Stomach smooth muscle (tissue), 2 donors: ENCODE data around the gene STAC.

Source experiments
- H3K27ac ChIP-seq: one replicate; pipeline ENCODE4 v1.7.0; 2013; ENCODE audit warnings: mild to moderate bottlenecking, low read length, inconsistent platforms
- H3K27me3 ChIP-seq, 2 donors: one replicate each; pipeline ENCODE4 v1.7.0; 2013; ENCODE audit warnings: low read length in 2 of 2; ENCODE audit not compliant: insufficient read depth in 2 of 2, control insufficient read depth in 1 of 2
- H3K36me3 ChIP-seq, 2 donors: one replicate each; pipeline ENCODE4 v1.7.0; 2013; ENCODE audit warnings: low read length in 2 of 2; ENCODE audit not compliant: control insufficient read depth in 2 of 2, insufficient read depth in 2 of 2
- H3K4me1 ChIP-seq: one replicate; pipeline ENCODE4 v1.7.0; 2013; ENCODE audit warnings: low read length; ENCODE audit not compliant: control insufficient read depth, insufficient read depth
- H3K4me3 ChIP-seq, 2 donors: one replicate each; pipeline ENCODE4 v1.7.0; 2013; ENCODE audit warnings: low read length in 2 of 2
- H3K9ac ChIP-seq, 2 donors: one replicate each; pipeline ENCODE4 v1.7.0; 2013; ENCODE audit warnings: low read length in 2 of 2, mild to moderate bottlenecking in 1 of 2
- H3K9me3 ChIP-seq, 2 donors: one replicate each; pipeline ENCODE4 v1.7.0; 2013; ENCODE audit warnings: low read length in 2 of 2; ENCODE audit not compliant: control insufficient read depth in 2 of 2
- donor health status: healthy.
- donor health status: Pancreatic carcinoma.

Gene STAC

GRCh38 chr3:36380221-36381031 is at the start of gene STAC:
STAC (plus strand) TSS chr3:36380504; CDS start chr3:36380644, 140 bp downstream.
- no peak within 1 kb of the TSS for H3K27ac ChIP-seq
- peaks cover 0 to 2% of the 10 kb centered on the region in 2 donors for H3K27me3 ChIP-seq
- H3K36me3 ChIP-seq, result no peaks in the 10 kb centered on the region
- H3K9me3 ChIP-seq, result no peaks in the 10 kb centered on the region
- H3K4me1 ChIP-seq, result peaks cover 2% of the 10 kb centered on the region
- peak within 1 kb of the TSS; percentile 79 to 83 for H3K4me3 ChIP-seq
- peak within 1 kb of the TSS; percentile 48 to 55 for H3K9ac ChIP-seq

- no peaks in the 10 kb centered on the region for H3K4me1 ChIP-seq
These were observed 48.2 kb upstream of the STAC start for GRCh38 chr3:36332139-36332538.

GRCh38 chr3:36362216-36362615 is 18.1 kb upstream of the STAC start:
- Histone ChIP-seq H3K36me3 (no peaks in the 10 kb centered on the region), H3K4me3 (no peak overlapping the region), H3K9me3 (no peaks in the 10 kb centered on the region), H3K4me1 (no peaks in the 10 kb centered on the region), H3K27ac (no peak overlapping the region), H3K27me3 (no peaks in the 10 kb centered on the region), H3K9ac (no peak overlapping the region)

More at GRCh38 chr3:36332139-36332538, 48.2 kb upstream of the STAC start:
- Histone ChIP-seq H3K36me3 (no peaks in the 10 kb centered on the region), H3K27ac (no peak overlapping the region), H3K9ac (no peak overlapping the region), H3K4me3 (no peak overlapping the region), H3K9me3 (no peaks in the 10 kb centered on the region), H3K27me3 (no peaks in the 10 kb centered on the region)

GRCh38 chr3:36362973-36363372 is 17.3 kb upstream of the STAC start:
- Histone ChIP-seq H3K9me3 (no peaks in the 10 kb centered on the region), H3K4me1 (no peaks in the 10 kb centered on the region), H3K9ac (no peak overlapping the region), H3K27ac (no peak overlapping the region), H3K36me3 (no peaks in the 10 kb centered on the region), H3K4me3 (no peak overlapping the region), H3K27me3 (no peaks in the 10 kb centered on the region)

GRCh38 chr3:36364260-36364659 is 16.0 kb upstream of the STAC start:
- no peaks in the 10 kb centered on the region for H3K4me1 ChIP-seq
- no peaks in the 10 kb centered on the region for H3K36me3 ChIP-seq
- H3K9me3 ChIP-seq, result no peaks in the 10 kb centered on the region

GRCh38 chr3:36365829-36366228 is 14.5 kb upstream of the STAC start:
- no peaks in the 10 kb centered on the region for H3K9me3 ChIP-seq
- H3K4me1 ChIP-seq, result no peaks in the 10 kb centered on the region
- H3K36me3 ChIP-seq, result no peaks in the 10 kb centered on the region

More at GRCh38 chr3:36364260-36364659, 16.0 kb upstream of the STAC start:
- no peak overlapping the region for H3K4me3 ChIP-seq
- H3K27me3 ChIP-seq, result no peaks in the 10 kb centered on the region
- H3K27ac ChIP-seq, result no peak overlapping the region
- no peak overlapping the region for H3K9ac ChIP-seq

GRCh38 chr3:36366308-36366707 is 14.0 kb upstream of the STAC start:
- Histone ChIP-seq H3K9ac (no peak overlapping the region), H3K4me1 (no peaks in the 10 kb centered on the region), H3K27ac (no peak overlapping the region), H3K4me3 (no peak overlapping the region), H3K27me3 (no peaks in the 10 kb centered on the region), H3K36me3 (no peaks in the 10 kb centered on the region), H3K9me3 (no peaks in the 10 kb centered on the region)

More at GRCh38 chr3:36365829-36366228, 14.5 kb upstream of the STAC start:
- Histone ChIP-seq H3K27ac (no peak overlapping the region), H3K27me3 (no peaks in the 10 kb centered on the region), H3K9ac (no peak overlapping the region), H3K4me3 (no peak overlapping the region)

- Histone ChIP-seq H3K9me3 (no peaks in the 10 kb centered on the region), H3K9ac (no peak overlapping the region), H3K27ac (no peak overlapping the region), H3K36me3 (no peaks in the 10 kb centered on the region), H3K4me3 (no peak overlapping the region), H3K27me3 (no peaks in the 10 kb centered on the region), H3K4me1 (peaks cover 5% of the 10 kb centered on the region)
These were observed 12.3 kb upstream of the STAC start for GRCh38 chr3:36367912-36368573.

- no peak overlapping the region for H3K4me3 ChIP-seq
- no peaks in the 10 kb centered on the region for H3K27me3 ChIP-seq
- no peaks in the 10 kb centered on the region for H3K9me3 ChIP-seq
- no peak overlapping the region for H3K9ac ChIP-seq
- no peak overlapping the region for H3K27ac ChIP-seq
- no peaks in the 10 kb centered on the region for H3K36me3 ChIP-seq
- H3K4me1 ChIP-seq, result peaks cover 15% of the 10 kb centered on the region
These were observed 7.8 kb upstream of the STAC start for GRCh38 chr3:36372534-36372935.

GRCh38 chr3:36373084-36373483 is 7.2 kb upstream of the STAC start:
- Histone ChIP-seq H3K27ac (peak overlapping the region; percentile 7), H3K4me3 (no peak overlapping the region), H3K9me3 (no peaks in the 10 kb centered on the region), H3K9ac (no peak overlapping the region), H3K4me1 (peaks cover 15% of the 10 kb centered on the region), H3K36me3 (no peaks in the 10 kb centered on the region), H3K27me3 (no peaks in the 10 kb centered on the region)

GRCh38 chr3:36373666-36374065 is 6.6 kb upstream of the STAC start:
- Histone ChIP-seq H3K27ac (peak overlapping the region; percentile 7), H3K36me3 (no peaks in the 10 kb centered on the region), H3K4me1 (peaks cover 15% of the 10 kb centered on the region), H3K9me3 (no peaks in the 10 kb centered on the region), H3K27me3 (no peaks in the 10 kb centered on the region), H3K4me3 (no peak overlapping the region), H3K9ac (no peak overlapping the region)
